ENCODE measurements around the gene CELSR2. TPM values are rescaled to one million over a fixed set of nuclear protein-coding genes. Genes with fewer than 3 reads are reported as not detected.

CELSR2 gene
- total and polyA plus RNA-seq, 2 experiments from 2014 or later, result 11.2 to 35.1 TPM

DNA sequence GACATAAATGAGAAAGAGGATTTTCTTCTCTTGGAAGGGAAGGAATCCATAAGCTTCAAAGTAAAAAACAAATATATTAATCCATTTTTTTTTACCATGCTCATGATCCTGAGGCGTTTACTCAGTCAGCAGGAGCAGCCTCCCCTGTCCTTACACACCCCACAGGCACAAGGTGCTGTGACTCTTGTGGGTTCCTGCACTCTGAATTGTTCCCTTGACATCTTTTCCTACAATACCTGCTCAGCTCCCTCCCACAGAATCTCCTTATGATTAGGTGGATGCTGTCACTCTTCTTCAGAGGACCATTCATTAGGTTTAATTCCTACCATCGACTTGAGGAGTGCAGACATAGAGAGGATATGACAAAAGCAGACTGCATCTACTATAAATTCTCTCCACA is 43.7 kb downstream of the CELSR2 start (continued):
- TF ChIP-seq, protein P1, sequence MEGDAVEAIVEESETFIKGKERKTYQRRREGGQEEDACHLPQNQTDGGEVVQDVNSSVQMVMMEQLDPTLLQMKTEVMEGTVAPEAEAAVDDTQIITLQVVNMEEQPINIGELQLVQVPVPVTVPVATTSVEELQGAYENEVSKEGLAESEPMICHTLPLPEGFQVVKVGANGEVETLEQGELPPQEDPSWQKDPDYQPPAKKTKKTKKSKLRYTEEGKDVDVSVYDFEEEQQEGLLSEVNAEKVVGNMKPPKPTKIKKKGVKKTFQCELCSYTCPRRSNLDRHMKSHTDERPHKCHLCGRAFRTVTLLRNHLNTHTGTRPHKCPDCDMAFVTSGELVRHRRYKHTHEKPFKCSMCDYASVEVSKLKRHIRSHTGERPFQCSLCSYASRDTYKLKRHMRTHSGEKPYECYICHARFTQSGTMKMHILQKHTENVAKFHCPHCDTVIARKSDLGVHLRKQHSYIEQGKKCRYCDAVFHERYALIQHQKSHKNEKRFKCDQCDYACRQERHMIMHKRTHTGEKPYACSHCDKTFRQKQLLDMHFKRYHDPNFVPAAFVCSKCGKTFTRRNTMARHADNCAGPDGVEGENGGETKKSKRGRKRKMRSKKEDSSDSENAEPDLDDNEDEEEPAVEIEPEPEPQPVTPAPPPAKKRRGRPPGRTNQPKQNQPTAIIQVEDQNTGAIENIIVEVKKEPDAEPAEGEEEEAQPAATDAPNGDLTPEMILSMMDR (conservative IDR thresholded peaks at IDR 0.05; ENCODE audit: low read depth in 2 of 2), result no peak
- TF ChIP-seq STAT1 (IDR thresholded peaks at IDR 0.05; ENCODE audit: unreplicated experiment) (no peak), EZH2 (IDR thresholded peaks at IDR 0.05; ENCODE audit: low read depth, unreplicated experiment) (no peak), EZH2phosphoT487 (IDR thresholded peaks at IDR 0.05; ENCODE audit: unreplicated experiment) (no peak)

DNA sequence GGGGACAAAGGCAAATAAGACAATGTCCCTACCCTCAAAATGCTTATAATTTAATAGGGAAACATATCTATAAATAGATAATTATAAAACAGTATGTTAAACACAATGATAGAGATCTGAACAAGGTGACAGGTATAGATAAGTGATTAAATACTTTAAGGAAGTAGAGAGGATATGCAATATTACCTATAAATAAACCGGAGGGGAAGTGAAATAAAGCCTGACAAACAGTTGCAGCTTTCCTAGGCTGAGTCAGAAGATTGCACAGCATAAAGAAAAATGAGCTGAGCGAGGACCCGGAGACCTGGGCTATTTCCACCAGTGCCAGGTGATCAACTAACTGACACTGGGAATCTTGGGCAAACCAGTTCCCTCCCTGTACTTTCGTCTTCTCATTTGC is 45.1 kb downstream of the CELSR2 start:
- no peaks in the 10 kb centered on the region for H3K9me2 ChIP-seq (ENCODE audit: insufficient read depth)
- H3K27me3 ChIP-seq (ENCODE audit: insufficient read depth), result no peaks in the 10 kb centered on the region
- H3K4me1 ChIP-seq (ENCODE audit: insufficient read depth), result no peaks in the 10 kb centered on the region
- no peak overlapping the region for H3K27ac ChIP-seq (ENCODE audit: low read depth)
- Mint-ChIP-seq H3K27ac (no peak overlapping the region), H3K4me3 (no peak overlapping the region), H3K36me3 (ENCODE audit: low read depth) (no peaks in the 10 kb centered on the region), H3K9me3 (no peaks in the 10 kb centered on the region), H3K4me1 (peaks cover 9% of the 10 kb centered on the region), H3K27me3 (ENCODE audit: insufficient read depth, low read depth, poor library complexity) (peaks cover 8% of the 10 kb centered on the region)
- no peaks in the 10 kb centered on the region for H4K20me1 ChIP-seq (replicated peaks; ENCODE audit: insufficient read depth)
- no peaks in the 10 kb centered on the region for H3K36me3 ChIP-seq (ENCODE audit: insufficient read depth)
- H3F3A ChIP-seq (replicated peaks; ENCODE audit: low read depth), result no peaks in the 10 kb centered on the region
- DNase-seq (ENCODE audit: low spot score), result no peak
- no peak overlapping the region for H3K4me2 ChIP-seq
- H3K4me3 ChIP-seq, result no peak overlapping the region
- no peaks in the 10 kb centered on the region for H3K79me2 ChIP-seq (replicated peaks; ENCODE audit: insufficient read depth)
- H2AFZ ChIP-seq, result no peak overlapping the region
- ATAC-seq, result no peak
- no peak for TF ChIP-seq POLR2AphosphoS5 (IDR thresholded peaks at IDR 0.05; ENCODE audit: low read depth)
- no peak for TF ChIP-seq ZNF114 (CRISPR knock-in tag; IDR thresholded peaks at IDR 0.05)
- TF ChIP-seq EZH2 (IDR thresholded peaks at IDR 0.05; ENCODE audit: low read depth, unreplicated experiment), result no peak
- TF ChIP-seq, protein P1 (conservative IDR thresholded peaks at IDR 0.05; ENCODE audit: low read depth in 2 of 2), result no peak
- TF ChIP-seq NANOG (IDR thresholded peaks at IDR 0.05; ENCODE audit: borderline replicate concordance), result no peak
- TF ChIP-seq ETS1 (IDR thresholded peaks at IDR 0.05), result no peak
- TF ChIP-seq, protein P2, sequence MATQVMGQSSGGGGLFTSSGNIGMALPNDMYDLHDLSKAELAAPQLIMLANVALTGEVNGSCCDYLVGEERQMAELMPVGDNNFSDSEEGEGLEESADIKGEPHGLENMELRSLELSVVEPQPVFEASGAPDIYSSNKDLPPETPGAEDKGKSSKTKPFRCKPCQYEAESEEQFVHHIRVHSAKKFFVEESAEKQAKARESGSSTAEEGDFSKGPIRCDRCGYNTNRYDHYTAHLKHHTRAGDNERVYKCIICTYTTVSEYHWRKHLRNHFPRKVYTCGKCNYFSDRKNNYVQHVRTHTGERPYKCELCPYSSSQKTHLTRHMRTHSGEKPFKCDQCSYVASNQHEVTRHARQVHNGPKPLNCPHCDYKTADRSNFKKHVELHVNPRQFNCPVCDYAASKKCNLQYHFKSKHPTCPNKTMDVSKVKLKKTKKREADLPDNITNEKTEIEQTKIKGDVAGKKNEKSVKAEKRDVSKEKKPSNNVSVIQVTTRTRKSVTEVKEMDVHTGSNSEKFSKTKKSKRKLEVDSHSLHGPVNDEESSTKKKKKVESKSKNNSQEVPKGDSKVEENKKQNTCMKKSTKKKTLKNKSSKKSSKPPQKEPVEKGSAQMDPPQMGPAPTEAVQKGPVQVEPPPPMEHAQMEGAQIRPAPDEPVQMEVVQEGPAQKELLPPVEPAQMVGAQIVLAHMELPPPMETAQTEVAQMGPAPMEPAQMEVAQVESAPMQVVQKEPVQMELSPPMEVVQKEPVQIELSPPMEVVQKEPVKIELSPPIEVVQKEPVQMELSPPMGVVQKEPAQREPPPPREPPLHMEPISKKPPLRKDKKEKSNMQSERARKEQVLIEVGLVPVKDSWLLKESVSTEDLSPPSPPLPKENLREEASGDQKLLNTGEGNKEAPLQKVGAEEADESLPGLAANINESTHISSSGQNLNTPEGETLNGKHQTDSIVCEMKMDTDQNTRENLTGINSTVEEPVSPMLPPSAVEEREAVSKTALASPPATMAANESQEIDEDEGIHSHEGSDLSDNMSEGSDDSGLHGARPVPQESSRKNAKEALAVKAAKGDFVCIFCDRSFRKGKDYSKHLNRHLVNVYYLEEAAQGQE (IDR thresholded peaks at IDR 0.05; ENCODE audit: unreplicated experiment), result no peak
- TF ChIP-seq ZNF462 (CRISPR knock-in tag; IDR thresholded peaks at IDR 0.05), result no peak
- no peak for TF ChIP-seq EZH2phosphoT487 (IDR thresholded peaks at IDR 0.05; ENCODE audit: unreplicated experiment)
